H4 (cell line): ENCODE measurements around the gene UQCC5. TPM values are rescaled to one million over a fixed set of nuclear protein-coding genes. Genes with fewer than 3 reads are reported as not detected.

Experiments
- DNase-seq: peaks from one replicate; pipeline ENCODE4 v3.0.0-alpha.2; 2015; ENCODE audit warnings: low spot score
- total RNA-seq: library from RNA; depleted of rRNA; stranded (reverse); fragments of >200 nt; shearing (Covaris generic); gene quantifications from 2 replicates; pipeline ENCODE4 v1.2.3, GENCODE V29; 2014; rRNA removed

The UQCC5 gene
- total RNA-seq, 1 experiment from 2014 or later: 1.5 TPM

- no peak for DNase-seq
Observed at GRCh38 chr3:52570076-52570475, 33.7 kb downstream of the UQCC5 start.

GRCh38 chr3:52572221-52572620 lies 35.8 kb downstream of the UQCC5 start:
- no peak for DNase-seq

GRCh38 chr3:52574056-52574965 lies 37.9 kb downstream of the UQCC5 start:
- DNase-seq: no peak

Other genes with a start within 250 kb of the UQCC5 start
- 2.4 and 8.3 TPM in 2 replicates for gene GLYCTK, start 248.8 kb upstream of the UQCC5 start, total RNA-seq
- 0.60 TPM in 2 replicates for gene DNAH1, start 220.3 kb upstream of the UQCC5 start, total RNA-seq
- gene BAP1, start 126.6 kb upstream of the UQCC5 start, total RNA-seq: 31.3 and 39.9 TPM in 2 replicates
- gene PHF7, start 125.9 kb upstream of the UQCC5 start, total RNA-seq: 3.3 and 3.4 TPM in 2 replicates
- 0.29 TPM in 1 of 2 replicates, not detected in the other for gene SEMA3G, start 91.5 kb upstream of the UQCC5 start, total RNA-seq
- 1.3 TPM in 1 of 2 replicates, not detected in the other for gene TNNC1, start 82.6 kb upstream of the UQCC5 start, total RNA-seq
- 7.5 and 13.7 TPM in 2 replicates for gene NISCH, start 81.0 kb upstream of the UQCC5 start, total RNA-seq
- not detected in 2 replicates for gene STAB1, start 41.3 kb upstream of the UQCC5 start, total RNA-seq
- gene NT5DC2, start 2.7 kb upstream of the UQCC5 start, total RNA-seq: 44.5 and 46.9 TPM in 2 replicates
- 17.3 and 17.4 TPM in 2 replicates for gene PBRM1, start 149.3 kb downstream of the UQCC5 start, total RNA-seq
- gene GNL3, start 149.4 kb downstream of the UQCC5 start, total RNA-seq: 75.7 and 81.7 TPM in 2 replicates
- gene GLT8D1, start 169.2 kb downstream of the UQCC5 start, total RNA-seq: 67.5 and 82.7 TPM in 2 replicates
- 153 and 208 TPM in 2 replicates for gene SPCS1, start 169.5 kb downstream of the UQCC5 start, total RNA-seq
- gene NEK4, start 234.3 kb downstream of the UQCC5 start, total RNA-seq: 9.0 and 10.9 TPM in 2 replicates
- not detected in 2 replicates for gene ITIH1, start 241.0 kb downstream of the UQCC5 start, total RNA-seq